HG03460 (cell line): Measurements from ENCODE around the gene SOX8.

Experiments used
- ATAC-seq: cut with Tn5 transposase; IDR thresholded peaks from one replicate; pipeline ENCODE4 v1.9.1; 2021; ENCODE audit not compliant: unreplicated experiment

SOX8 gene

GRCh38 chr16:972316-973002, 9.1 kb upstream of the SOX8 start:
- no peak for ATAC-seq

GRCh38 chr16:973366-973765, 8.2 kb upstream of the SOX8 start:
- ATAC-seq = no peak

GRCh38 chr16:974001-974601, 7.5 kb upstream of the SOX8 start:
- ATAC-seq = no peak

- ATAC-seq = no peak
These were observed 6.8 kb upstream of the SOX8 start for GRCh38 chr16:974611-975261.

GRCh38 chr16:975291-975690, 6.3 kb upstream of the SOX8 start:
- ATAC-seq = no peak

GRCh38 chr16:976389-976931, 5.1 kb upstream of the SOX8 start:
- no peak for ATAC-seq

GRCh38 chr16:977081-977701, 4.4 kb upstream of the SOX8 start:
- no peak for ATAC-seq

- no peak for ATAC-seq
These were observed 3.7 kb upstream of the SOX8 start for GRCh38 chr16:977896-978295.

GRCh38 chr16:978403-978802, 3.2 kb upstream of the SOX8 start:
- ATAC-seq = no peak

GRCh38 chr16:979147-979546, 2.4 kb upstream of the SOX8 start:
- ATAC-seq = no peak

GRCh38 chr16:979859-980594, 1.5 kb upstream of the SOX8 start:
- no peak for ATAC-seq

GRCh38 chr16:980595-980854, 1.0 kb upstream of the SOX8 start:
- no peak for ATAC-seq

GRCh38 chr16:982145-983043, 824 bp downstream of the SOX8 start:
- no peak for ATAC-seq

GRCh38 chr16:983044-984030, 1.8 kb downstream of the SOX8 start:
- ATAC-seq = no peak

GRCh38 chr16:984121-984694, 2.6 kb downstream of the SOX8 start:
- ATAC-seq = no peak

- ATAC-seq = no peak
These were observed 3.4 kb downstream of the SOX8 start for GRCh38 chr16:984736-985636.

GRCh38 chr16:985646-986400, 4.3 kb downstream of the SOX8 start:
- no peak for ATAC-seq
